ENCODE data around the gene TFIP11.

- TF ChIP-seq, protein P1, sequence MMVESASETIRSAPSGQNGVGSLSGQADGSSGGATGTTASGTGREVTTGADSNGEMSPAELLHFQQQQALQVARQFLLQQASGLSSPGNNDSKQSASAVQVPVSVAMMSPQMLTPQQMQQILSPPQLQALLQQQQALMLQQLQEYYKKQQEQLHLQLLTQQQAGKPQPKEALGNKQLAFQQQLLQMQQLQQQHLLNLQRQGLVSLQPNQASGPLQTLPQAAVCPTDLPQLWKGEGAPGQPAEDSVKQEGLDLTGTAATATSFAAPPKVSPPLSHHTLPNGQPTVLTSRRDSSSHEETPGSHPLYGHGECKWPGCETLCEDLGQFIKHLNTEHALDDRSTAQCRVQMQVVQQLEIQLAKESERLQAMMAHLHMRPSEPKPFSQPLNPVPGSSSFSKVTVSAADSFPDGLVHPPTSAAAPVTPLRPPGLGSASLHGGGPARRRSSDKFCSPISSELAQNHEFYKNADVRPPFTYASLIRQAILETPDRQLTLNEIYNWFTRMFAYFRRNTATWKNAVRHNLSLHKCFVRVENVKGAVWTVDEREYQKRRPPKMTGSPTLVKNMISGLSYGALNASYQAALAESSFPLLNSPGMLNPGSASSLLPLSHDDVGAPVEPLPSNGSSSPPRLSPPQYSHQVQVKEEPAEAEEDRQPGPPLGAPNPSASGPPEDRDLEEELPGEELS (CRISPR knock-in tag; IDR thresholded peaks at IDR 0.05; ENCODE audit: borderline replicate concordance), result no peak
- TF ChIP-seq ZNF551 (CRISPR knock-in tag; IDR thresholded peaks at IDR 0.05), result no peak
- no peak for TF ChIP-seq PRMT5 (CRISPR knock-in tag; IDR thresholded peaks at IDR 0.05)
- TF ChIP-seq ZHX1 (conservative IDR thresholded peaks at IDR 0.05; ENCODE audit: low read length), result no peak
- no peak for TF ChIP-seq ZNF57 (CRISPR knock-in tag; IDR thresholded peaks at IDR 0.05)
- TF ChIP-seq SMC3 (conservative IDR thresholded peaks at IDR 0.05; ENCODE audit: insufficient read depth, low read depth, low read length), result no peak
- no peak for TF ChIP-seq EZH2 (IDR thresholded peaks at IDR 0.05; ENCODE audit: borderline replicate concordance, low read depth, low read length)
- TF ChIP-seq ZFPM2 (CRISPR knock-in tag; IDR thresholded peaks at IDR 0.05), result no peak
These were observed 54.5 kb downstream of the TFIP11 start for GRCh38 chr22:26457661-26458272.
